Subcutaneous adipose tissue (tissue), 4 donors: ENCODE measurements around the gene RTP3. TPM values are rescaled to one million over a fixed set of nuclear protein-coding genes. Genes with fewer than 3 reads are reported as not detected.

Experiments used
- CTCF ChIP-seq: fragments of 450-650 bp; IDR thresholded peaks from one replicate; pipeline ENCODE4 v1.5.1; 2016; ENCODE audit warnings: low read depth, mild to moderate bottlenecking, control low read depth, antibody characterized with exemption, moderate library complexity
- total RNA-seq, 4 donors: library from RNA; depleted of rRNA; stranded (reverse); fragments of >200 nt; gene quantifications; one replicate each; pipeline ENCODE4 v1.1.0, GENCODE V29; 2016

Gene RTP3
- total RNA-seq, 4 donors from 2014 or later = not detected

- TF ChIP-seq CTCF = no peak
These were observed 3.9 kb downstream of the RTP3 start for GRCh38 chr3:46501702-46502101.

- no peak for TF ChIP-seq CTCF
These were observed 5.6 kb downstream of the RTP3 start for GRCh38 chr3:46503200-46503874.

GRCh38 chr3:46504789-46505188, 7.0 kb downstream of the RTP3 start:
- no peak for TF ChIP-seq CTCF

GRCh38 chr3:46505953-46506352, 8.2 kb downstream of the RTP3 start:
- no peak for TF ChIP-seq CTCF

GRCh38 chr3:46506526-46506925, 8.8 kb downstream of the RTP3 start:
- no peak for TF ChIP-seq CTCF

GRCh38 chr3:46508850-46509591, 11.2 kb downstream of the RTP3 start:
- TF ChIP-seq CTCF = no peak

GRCh38 chr3:46509661-46510187, 11.9 kb downstream of the RTP3 start:
- no peak for TF ChIP-seq CTCF
